ENCODE results near the gene TTLL11.

GRCh38 chr9:122129969-122130368 is 36.9 kb upstream of the TTLL11 start:
- TF ChIP-seq CTCF (IDR thresholded peaks at IDR 0.05) = no peak
- TF ChIP-seq POLR2A (IDR thresholded peaks at IDR 0.05) = no peak

All from transverse colon (tissue), 3 donors.